Keratinocyte (primary cell): Measurements from ENCODE around the gene CSRP3. TPM values are rescaled to one million over a fixed set of nuclear protein-coding genes. Genes with fewer than 3 reads are reported as not detected.

Source experiments
- DNase-seq: peaks from one replicate; pipeline ENCODE4 v3.0.0-alpha.2; 2011; ENCODE audit warnings: low read depth, missing footprints, low spot score
- FAIRE-seq: peaks from 2 replicates; lab custom pipeline; 2011; peaks lifted over from hg19 to GRCh38; lab: Jason Lieb, UNC
- H2AFZ ChIP-seq: 2 replicates; pipeline ENCODE4 v1.6.0; 2012; ENCODE audit warnings: low read length, control low read depth, inconsistent platforms; ENCODE audit not compliant: control insufficient read depth
- H3K27ac ChIP-seq: 2 replicates; pipeline ENCODE4 v1.5.1; 2011; ENCODE audit warnings: low read length; ENCODE audit not compliant: control insufficient read depth, insufficient read depth
- H3K27me3 ChIP-seq: 3 replicates; pipeline ENCODE4 v1.6.0; 2011; ENCODE audit warnings: low read length; ENCODE audit not compliant: control insufficient read depth, insufficient read depth; ENCODE audit errors: extremely low read depth
- H3K36me3 ChIP-seq, 2 experiments: 2 replicates in 1 of 2; 3 replicates in 1 of 2; pipeline ENCODE4 v1.5.1; 2011; ENCODE audit warnings: low read length in 2 of 2, mild to moderate bottlenecking in 1 of 2; ENCODE audit not compliant: control insufficient read depth in 2 of 2, insufficient read depth in 2 of 2; ENCODE audit errors: extremely low read depth in 1 of 2
- H3K4me1 ChIP-seq: 3 replicates; pipeline ENCODE4 v1.5.1; 2011; ENCODE audit warnings: low read length; ENCODE audit not compliant: control insufficient read depth, insufficient read depth; ENCODE audit errors: extremely low read depth
- H3K4me2 ChIP-seq: 3 replicates; pipeline ENCODE4 v1.6.0; 2011; ENCODE audit warnings: low read depth, low read length; ENCODE audit not compliant: control insufficient read depth, insufficient read depth; ENCODE audit errors: extremely low read depth
- H3K4me3 ChIP-seq, 3 experiments: fragments of 200-600 bp in 1 of 3; sonication (generic) in 1 of 3; 2 replicates in 2 of 3; 3 replicates in 1 of 3; pipeline ENCODE4 v1.5.1; 2011 to 2016; ENCODE audit warnings: low read length in 3 of 3, mild to moderate bottlenecking in 3 of 3, control low read depth in 2 of 3, inconsistent platforms in 1 of 3, low read depth in 1 of 3, mixed read lengths in 1 of 3, mixed run types in 1 of 3, moderate library complexity in 1 of 3; ENCODE audit not compliant: control insufficient read depth in 2 of 3, insufficient read depth in 2 of 3; ENCODE audit errors: extremely low read depth in 1 of 3
- H3K79me2 ChIP-seq: 2 replicates; pipeline ENCODE4 v1.6.0; 2012; ENCODE audit warnings: low read length; ENCODE audit not compliant: control insufficient read depth, insufficient read depth
- H3K9ac ChIP-seq: 3 replicates; pipeline ENCODE4 v1.6.0; 2011; ENCODE audit warnings: low read length; ENCODE audit not compliant: control insufficient read depth, insufficient read depth; ENCODE audit errors: extremely low read depth
- H3K9me1 ChIP-seq: 3 replicates; pipeline ENCODE4 v1.6.0; 2011; ENCODE audit warnings: low read length; ENCODE audit not compliant: control insufficient read depth, insufficient read depth; ENCODE audit errors: extremely low read depth
- H3K9me3 ChIP-seq: 2 replicates; pipeline ENCODE4 v1.5.1; 2012; ENCODE audit warnings: low read depth, low read length; ENCODE audit not compliant: control insufficient read depth
- H4K20me1 ChIP-seq: 3 replicates; pipeline ENCODE4 v1.6.0; 2011; ENCODE audit warnings: low read length; ENCODE audit not compliant: control insufficient read depth, insufficient read depth; ENCODE audit errors: extremely low read depth
- EZH2 ChIP-seq: IDR thresholded peaks from one replicate; pipeline ENCODE4 v1.6.1; 2012; ENCODE audit warnings: inconsistent platforms, mild to moderate bottlenecking, low read length, moderate library complexity
- dilution Hi-C: fragments of 300-500 bp; cut with MboI; formaldehyde crosslinking; loops from one replicate; pipeline ENCODE4 v1.7.0; 2020; ENCODE audit warnings: low sequenced_read_pairs; ENCODE audit not compliant: extremely low pct_ligation_motif_present
- polyA plus RNA-seq, 5 experiments: library from polyadenylated mRNA; depleted of rRNA in 3 of 5; stranded (reverse) in 3 of 5; stranded (forward) in 1 of 5; unstranded in 1 of 5; fragments of >200 nt; gene quantifications; 1 replicate in 1 of 5; 2 replicates in 3 of 5; 3 replicates in 1 of 5; pipeline versions ENCODE4 v1.2.1 to v1.2.3, GENCODE V29; 2011 to 2012; ENCODE audit warnings: missing spikeins in 2 of 5, low read depth in 1 of 5, low replicate concordance in 1 of 5
- TF ChIP-seq, protein P1 (sequence below), 3 experiments: IDR thresholded peaks in 1 of 3; conservative IDR thresholded peaks in 1 of 3; optimal IDR thresholded peaks in 1 of 3; 2 replicates in 2 of 3; 3 replicates in 1 of 3; pipeline versions ENCODE3 to v1.5.1; 2011; ENCODE audit warnings: low read length in 3 of 3, mild to moderate bottlenecking in 3 of 3, moderate library complexity in 2 of 3, control low read depth in 1 of 3, inconsistent platforms in 1 of 3; ENCODE audit not compliant: insufficient read depth in 2 of 3; ENCODE audit errors: extremely low read depth in 1 of 3

Gene CSRP3
- polyA plus RNA-seq, 1 donor (not counting 4 experiments of a cell fraction or from before 2014, with no cell fraction given) = not detected

DNA sequence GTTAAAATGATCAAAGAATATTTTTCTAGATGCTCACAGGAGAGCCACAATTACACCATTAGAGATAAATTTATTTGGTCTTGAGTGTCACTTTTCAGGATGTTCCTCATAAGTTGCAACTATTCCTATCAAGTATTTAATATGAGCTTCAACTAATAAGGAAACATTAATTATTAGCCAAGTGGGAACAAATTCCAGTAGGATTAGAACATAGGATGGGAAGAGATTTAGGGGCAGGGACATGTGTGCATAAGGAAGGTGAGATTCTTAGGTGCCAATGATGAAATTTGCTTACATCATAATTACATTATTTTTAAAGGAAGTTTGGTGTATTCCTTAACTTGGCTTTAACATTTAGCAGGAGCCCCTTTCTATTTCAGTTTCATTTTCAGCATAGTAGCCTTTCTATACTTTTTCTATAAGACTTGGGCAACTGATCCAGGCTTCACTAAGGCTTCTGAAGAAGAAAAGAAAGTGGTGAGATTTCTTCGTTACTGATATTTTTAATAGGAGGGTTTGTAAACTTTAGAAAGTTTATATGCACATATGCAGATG lies 38.8 kb downstream of the CSRP3 start:
- no peak for FAIRE-seq

DNA sequence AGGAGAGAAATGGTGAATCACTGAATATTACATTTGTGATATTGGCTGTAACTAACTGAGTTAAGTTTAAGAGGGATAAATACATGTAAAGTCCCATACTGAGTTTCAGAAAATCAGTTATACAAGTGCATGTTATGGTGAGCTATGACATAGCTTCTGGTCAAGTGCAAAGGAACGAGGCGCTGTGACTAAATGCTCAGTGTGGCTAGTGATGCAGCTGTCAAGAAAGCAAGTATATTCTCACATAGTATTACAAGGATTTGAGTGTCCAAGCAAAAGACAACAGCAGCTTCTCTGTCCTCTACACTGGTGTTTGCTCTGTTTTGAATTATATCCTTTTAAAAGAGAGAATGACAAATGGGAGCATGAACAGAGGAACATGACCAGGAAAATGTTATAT lies 40.1 kb downstream of the CSRP3 start:
- no peak for DNase-seq

More for the DNA sequence above, 38.8 kb downstream of the CSRP3 start:
- no peaks in the 10 kb centered on the region for H3K9me3 ChIP-seq
- no peaks in the 10 kb centered on the region for H3K27me3 ChIP-seq
- H4K20me1 ChIP-seq = no peaks in the 10 kb centered on the region
- no peak overlapping the region for H3K4me2 ChIP-seq
- TF ChIP-seq, protein P1, sequence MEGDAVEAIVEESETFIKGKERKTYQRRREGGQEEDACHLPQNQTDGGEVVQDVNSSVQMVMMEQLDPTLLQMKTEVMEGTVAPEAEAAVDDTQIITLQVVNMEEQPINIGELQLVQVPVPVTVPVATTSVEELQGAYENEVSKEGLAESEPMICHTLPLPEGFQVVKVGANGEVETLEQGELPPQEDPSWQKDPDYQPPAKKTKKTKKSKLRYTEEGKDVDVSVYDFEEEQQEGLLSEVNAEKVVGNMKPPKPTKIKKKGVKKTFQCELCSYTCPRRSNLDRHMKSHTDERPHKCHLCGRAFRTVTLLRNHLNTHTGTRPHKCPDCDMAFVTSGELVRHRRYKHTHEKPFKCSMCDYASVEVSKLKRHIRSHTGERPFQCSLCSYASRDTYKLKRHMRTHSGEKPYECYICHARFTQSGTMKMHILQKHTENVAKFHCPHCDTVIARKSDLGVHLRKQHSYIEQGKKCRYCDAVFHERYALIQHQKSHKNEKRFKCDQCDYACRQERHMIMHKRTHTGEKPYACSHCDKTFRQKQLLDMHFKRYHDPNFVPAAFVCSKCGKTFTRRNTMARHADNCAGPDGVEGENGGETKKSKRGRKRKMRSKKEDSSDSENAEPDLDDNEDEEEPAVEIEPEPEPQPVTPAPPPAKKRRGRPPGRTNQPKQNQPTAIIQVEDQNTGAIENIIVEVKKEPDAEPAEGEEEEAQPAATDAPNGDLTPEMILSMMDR (optimal IDR thresholded peaks at IDR 0.05 in 1 of 3, IDR thresholded peaks at IDR 0.05 in 1 of 3, conservative IDR thresholded peaks at IDR 0.05 in 1 of 3; ENCODE audit: extremely low read depth in 1 of 3, insufficient read depth in 2 of 3, low read length in 3 of 3) = no peak
- TF ChIP-seq EZH2 = no peak
- H2AFZ ChIP-seq = no peak overlapping the region
- no peak overlapping the region for H3K9ac ChIP-seq
- no peak overlapping the region for H3K27ac ChIP-seq
- dilution Hi-C loops = no loop called here
- no peaks in the 10 kb centered on the region for H3K4me1 ChIP-seq
- H3K4me3 ChIP-seq = no peak overlapping the region
- H3K9me1 ChIP-seq = no peaks in the 10 kb centered on the region
- H3K79me2 ChIP-seq = no peaks in the 10 kb centered on the region
- H3K36me3 ChIP-seq = peaks cover 6 to 9% of the 10 kb centered on the region in 2 experiments
- DNase-seq = no peak

More for the DNA sequence above, 40.1 kb downstream of the CSRP3 start:
- no peaks in the 10 kb centered on the region for H3K79me2 ChIP-seq
- H2AFZ ChIP-seq = no peak overlapping the region
- dilution Hi-C loops = no loop called here
- H3K36me3 ChIP-seq = peaks cover 6 to 14% of the 10 kb centered on the region in 2 experiments
- no peak for FAIRE-seq
- H3K9me1 ChIP-seq = no peaks in the 10 kb centered on the region
- H3K4me1 ChIP-seq = no peaks in the 10 kb centered on the region
- no peak for TF ChIP-seq EZH2
- TF ChIP-seq, protein P1 (optimal IDR thresholded peaks at IDR 0.05 in 1 of 3, IDR thresholded peaks at IDR 0.05 in 1 of 3, conservative IDR thresholded peaks at IDR 0.05 in 1 of 3; ENCODE audit: extremely low read depth in 1 of 3, insufficient read depth in 2 of 3, low read length in 3 of 3) = no peak
- H3K9me3 ChIP-seq = no peaks in the 10 kb centered on the region
- no peaks in the 10 kb centered on the region for H4K20me1 ChIP-seq
- no peak overlapping the region for H3K4me3 ChIP-seq
- H3K27me3 ChIP-seq = no peaks in the 10 kb centered on the region
- H3K27ac ChIP-seq = no peak overlapping the region
- H3K4me2 ChIP-seq = no peak overlapping the region
- no peak overlapping the region for H3K9ac ChIP-seq
